Measurements from ENCODE around the gene ZNF345.

- no peak for TF ChIP-seq EZH2 (IDR thresholded peaks at IDR 0.05; ENCODE audit: borderline replicate concordance, low read depth, low read length, severe bottlenecking)
- TF ChIP-seq CTCF (IDR thresholded peaks at IDR 0.05; ENCODE audit: extremely low read depth in 1 of 2, insufficient read depth in 1 of 2, low read depth in 1 of 2, low read length in 2 of 2), result no peak
- no peak for TF ChIP-seq POLR2AphosphoS5 (IDR thresholded peaks at IDR 0.05; ENCODE audit: insufficient read depth, low read depth, low read length)
- no peak for TF ChIP-seq JUN (IDR thresholded peaks at IDR 0.05; ENCODE audit: borderline replicate concordance, insufficient read depth, insufficient read length, low read depth)
- no peak for TF ChIP-seq MAX (IDR thresholded peaks at IDR 0.05; ENCODE audit: insufficient read depth, insufficient read length)
These were observed 17.2 kb upstream of the ZNF345 start for GRCh38 chr19:36833430-36833829.
